OCI-M2 (cell line): ENCODE measurements around the gene TJP3.
"Not testable (repeated sequence)": the region's sequence is repeated elsewhere in the genome, so short reads cannot be mapped to it uniquely, and the experiment has no call there.

Source experiments
- DNase-seq: peaks from one replicate; lab custom pipeline; 2025; ENCODE audit not compliant: unreplicated experiment; lab: John Stamatoyannopoulos, UW

The TJP3 gene

GRCh38 chr19:3708207-3708931 is at the start of gene TJP3:
Gene TJP3, plus strand, starts transcription at chr19:3708384. Its CDS starts 20,049 bp downstream, at chr19:3728433.
- DNase-seq = no peak

- DNase-seq = no peak
These were observed 49.1 kb upstream of the TJP3 start for GRCh38 chr19:3658870-3659745.

- DNase-seq = no peak
These were observed 48.5 kb upstream of the TJP3 start for GRCh38 chr19:3659746-3660112.

GRCh38 chr19:3660493-3661219 is 47.5 kb upstream of the TJP3 start:
- no peak for DNase-seq

DNA sequence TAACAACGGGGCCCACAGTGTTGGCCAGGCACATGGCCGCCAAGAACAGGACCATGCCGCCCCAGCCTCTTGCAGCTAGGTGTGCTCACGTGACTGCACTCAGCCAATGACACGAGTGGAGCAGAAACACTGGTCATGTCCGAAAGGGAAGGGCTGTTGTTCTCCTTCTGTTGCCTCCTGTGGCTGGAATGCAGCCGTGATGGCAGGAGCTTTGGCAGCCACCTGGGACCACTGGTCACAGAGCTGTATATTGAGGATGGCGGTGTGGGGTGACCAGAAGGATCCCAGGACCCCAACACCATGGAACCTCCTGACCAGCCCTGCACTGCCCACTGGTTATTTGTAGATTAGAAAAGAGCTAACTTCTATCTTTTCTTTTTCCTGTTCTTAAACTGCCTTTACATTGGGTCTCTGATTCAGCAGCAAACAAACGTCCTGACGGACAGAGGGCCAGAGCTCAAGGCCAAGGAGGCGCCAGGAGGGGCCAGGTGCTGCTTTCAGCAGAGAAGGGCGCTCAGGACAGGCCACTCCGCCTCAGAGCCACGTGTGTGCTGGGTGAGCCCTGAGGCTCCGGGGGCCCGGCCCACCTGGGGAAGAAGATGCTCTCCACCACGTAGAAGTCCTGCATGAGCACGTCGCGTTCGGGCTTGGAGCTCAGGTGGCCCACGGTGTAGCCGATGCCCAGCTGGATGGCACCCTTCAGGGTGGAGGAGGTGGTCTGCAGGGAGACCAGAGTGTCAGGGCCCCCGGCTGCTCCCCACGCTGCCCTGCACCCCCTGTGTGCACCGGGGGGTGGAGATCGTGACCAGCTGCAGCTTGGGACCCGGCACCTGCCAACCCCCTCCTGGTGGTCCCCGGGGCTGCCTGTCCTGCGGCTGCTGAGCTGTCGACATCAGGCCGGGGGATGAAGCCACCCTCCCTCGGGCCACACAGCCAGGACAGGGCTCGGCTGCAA is 46.6 kb upstream of the TJP3 start:
- DNase-seq = no peak

GRCh38 chr19:3663838-3664237 is 44.3 kb upstream of the TJP3 start:
- no peak for DNase-seq

DNA sequence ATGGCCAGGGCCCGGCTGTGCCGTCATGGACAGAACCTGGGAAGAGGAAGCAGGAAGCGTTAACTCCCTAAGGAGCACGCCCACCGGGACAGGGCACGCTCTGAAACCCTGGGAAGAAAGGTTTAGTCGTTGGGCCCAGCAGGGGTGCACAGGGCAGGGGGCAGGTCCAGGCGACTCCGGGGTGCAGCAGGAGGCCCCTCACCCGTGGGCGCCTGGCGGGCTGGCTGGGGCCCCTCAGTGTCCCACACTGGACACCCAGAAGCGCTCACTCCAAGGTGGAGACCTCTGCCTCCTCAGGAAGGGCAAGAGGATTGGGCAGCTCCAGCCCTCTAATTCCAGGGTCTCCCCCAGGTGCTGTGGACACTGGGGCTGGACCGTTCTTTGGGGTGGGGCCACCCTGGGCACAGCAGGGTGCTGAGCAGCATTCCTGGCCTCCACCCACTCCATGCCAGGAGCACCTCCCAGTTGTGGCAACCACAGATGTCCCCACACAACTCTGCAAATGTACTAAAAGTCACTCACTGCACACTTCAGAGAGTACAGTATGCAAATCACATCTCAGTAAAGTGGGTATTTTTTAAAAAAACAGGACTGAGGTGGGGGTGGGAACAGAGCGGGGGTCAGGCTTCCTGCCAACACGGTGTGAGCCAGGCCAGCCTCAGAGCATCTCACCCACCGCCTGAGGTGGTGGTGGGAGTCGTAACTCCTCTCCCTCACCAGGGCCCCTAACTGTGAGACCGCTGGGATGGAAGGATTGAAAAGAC is 43.1 kb upstream of the TJP3 start:
- no peak for DNase-seq

DNA sequence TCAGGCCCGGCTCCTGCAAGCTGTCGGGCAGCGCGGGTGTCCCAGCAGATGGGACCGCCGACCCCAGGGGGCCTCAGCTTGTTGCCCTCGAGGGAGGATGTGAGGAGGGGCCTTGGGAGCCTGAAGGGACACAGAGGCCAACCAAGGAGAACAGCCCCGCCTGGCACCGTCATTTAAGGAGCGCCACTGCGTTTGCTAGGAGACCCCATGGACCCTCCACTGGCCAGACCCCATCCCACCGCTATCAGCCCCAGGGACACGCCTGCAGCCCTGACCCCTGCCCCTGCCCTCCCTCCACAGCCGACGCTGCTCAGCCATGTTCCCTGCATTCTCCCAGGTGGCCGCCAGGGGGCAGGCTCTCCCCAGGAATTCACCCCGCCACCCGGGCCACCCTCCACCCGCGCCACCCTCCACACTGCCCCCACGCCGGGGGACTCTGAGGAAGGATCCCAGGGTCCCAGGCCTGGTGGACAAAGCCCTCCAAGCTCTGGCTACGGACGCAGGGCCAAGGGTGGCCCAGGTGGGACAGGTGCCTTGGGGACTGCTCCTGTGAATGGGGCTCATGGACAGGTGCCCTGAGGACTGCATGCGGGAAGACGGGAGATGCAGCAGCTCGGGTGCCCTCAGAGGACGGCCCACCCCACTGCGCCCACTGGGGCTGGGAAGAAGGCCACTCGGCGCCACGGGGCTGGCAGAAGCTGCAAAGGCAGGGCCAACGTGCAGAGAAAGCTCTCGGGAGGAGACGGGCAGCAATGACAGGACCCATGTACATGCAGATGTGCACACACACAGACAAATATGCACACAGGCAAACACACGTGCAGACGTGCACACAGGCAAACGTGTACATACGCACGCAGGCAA is 42.3 kb upstream of the TJP3 start:
- DNase-seq = no peak

DNA sequence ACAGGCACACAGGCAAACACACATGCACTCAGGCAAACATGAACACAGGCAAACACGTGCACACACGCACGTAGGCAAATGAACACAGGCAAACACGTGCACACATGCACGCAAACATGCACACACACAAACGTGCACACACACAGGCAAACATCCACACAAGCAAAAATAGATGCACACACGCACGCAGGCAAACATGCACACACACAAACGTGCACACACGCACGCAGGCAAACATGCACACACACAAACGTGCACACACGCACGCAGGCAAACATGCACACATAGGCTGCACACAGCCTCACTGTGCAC is 41.7 kb upstream of the TJP3 start:
- not testable (repeated sequence) for DNase-seq

GRCh38 chr19:3667037-3667638 is 41.0 kb upstream of the TJP3 start:
- DNase-seq = no peak

- DNase-seq = no peak
These were observed 40.4 kb upstream of the TJP3 start for GRCh38 chr19:3667766-3668165.

DNA sequence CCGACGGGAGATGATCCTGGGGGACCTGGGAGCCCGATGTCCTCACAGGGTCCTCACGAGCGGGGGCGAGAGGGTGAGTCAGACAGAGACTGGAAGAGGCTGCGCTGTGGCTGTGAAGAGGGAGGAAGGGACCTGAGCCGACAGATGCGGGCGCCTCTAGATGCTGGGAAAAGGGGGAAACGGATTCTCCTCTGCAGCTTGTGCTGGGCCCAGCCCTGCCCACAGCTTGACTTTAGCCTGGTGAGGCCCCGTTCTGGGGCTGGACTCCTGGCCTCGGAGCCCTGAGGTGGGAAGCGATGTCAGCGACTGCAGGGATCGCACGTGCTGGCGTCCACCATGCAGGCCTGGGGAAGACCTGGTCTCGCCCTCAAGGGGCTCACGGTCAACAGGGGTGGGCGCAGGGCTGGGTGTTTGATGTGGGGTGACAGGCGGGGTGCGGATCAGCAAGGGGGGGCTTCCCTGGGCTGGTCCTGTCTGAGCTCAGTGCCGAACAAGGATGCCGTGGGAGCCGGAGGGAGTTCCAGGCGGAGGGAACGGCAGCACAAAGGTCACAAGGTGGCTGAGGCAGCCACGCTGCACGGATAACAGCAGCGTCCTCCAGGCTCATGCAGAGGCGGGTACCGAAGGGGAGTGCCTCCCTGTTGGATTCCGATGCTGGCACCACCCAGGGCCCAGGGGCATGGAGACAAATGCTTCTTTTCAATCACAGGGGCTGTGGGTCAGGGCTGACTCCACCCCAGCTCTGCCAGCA is 39.7 kb upstream of the TJP3 start:
- DNase-seq = no peak

GRCh38 chr19:3669082-3669946 is 38.9 kb upstream of the TJP3 start:
- DNase-seq = no peak

DNA sequence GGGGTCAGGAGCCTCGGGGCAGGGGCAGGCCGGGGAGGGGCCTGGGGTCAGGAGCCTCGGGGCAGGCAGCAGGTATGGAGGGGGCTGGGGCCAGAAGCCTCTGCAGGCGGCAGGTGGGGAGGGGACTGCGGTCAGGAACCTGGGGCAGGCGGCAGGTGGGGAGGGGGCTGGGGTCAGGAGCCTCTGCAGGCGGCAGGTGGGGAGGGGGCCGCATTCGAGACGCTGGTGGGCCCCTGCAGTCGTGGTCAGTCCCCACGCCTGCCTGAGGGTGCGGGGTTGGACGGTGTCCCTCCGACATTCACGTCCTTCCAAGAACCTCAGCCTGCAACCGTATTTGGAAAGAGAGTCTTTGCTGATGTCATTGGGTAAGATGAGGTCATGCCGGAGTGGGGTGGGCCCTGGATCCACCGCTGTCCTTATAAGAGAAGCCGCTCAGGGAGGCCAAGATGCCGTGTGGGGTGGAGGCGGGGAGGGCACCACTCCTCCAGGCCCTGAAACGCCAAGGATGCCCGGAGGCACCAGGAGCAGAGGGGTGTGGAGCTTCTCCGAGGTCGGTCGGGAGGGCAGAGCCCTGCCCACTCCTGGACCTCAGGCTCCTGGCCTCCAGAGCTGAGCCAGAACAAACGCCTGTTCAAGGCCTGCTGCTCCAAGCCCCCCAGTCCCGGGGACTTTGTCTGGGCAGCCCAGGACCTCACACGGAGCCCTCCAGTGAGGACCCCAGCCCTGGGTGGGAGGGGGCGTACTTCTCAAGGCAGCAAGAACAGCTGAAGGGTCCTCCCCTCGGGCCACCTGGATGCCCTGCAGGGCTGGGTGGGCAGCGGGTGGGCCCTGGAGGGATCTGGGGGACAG is 38.0 kb upstream of the TJP3 start:
- DNase-seq = no peak

- DNase-seq = no peak
These were observed 37.1 kb upstream of the TJP3 start for GRCh38 chr19:3670796-3671679.
